Gastrocnemius medialis (tissue), 4 donors: ENCODE results near the gene TAF1D.

Experiments
- CTCF ChIP-seq, 5 experiments: fragments of 450-650 bp in 3 of 5; fragments of 200-600 bp in 2 of 5; sonication (generic) in 2 of 5; IDR thresholded peaks in 4 of 5; conservative IDR thresholded peaks in 1 of 5; 1 replicate in 4 of 5; 2 replicates in 1 of 5; pipeline ENCODE4 v1.5.1; 2016 to 2019; ENCODE audit warnings: antibody characterized with exemption in 5 of 5, mild to moderate bottlenecking in 3 of 5, moderate library complexity in 3 of 5
- POLR2A ChIP-seq, 2 donors: fragments of 450-650 bp; IDR thresholded peaks; one replicate each; pipeline ENCODE4 v1.6.1; 2017; ENCODE audit warnings: antibody characterized with exemption in 2 of 2, mild to moderate bottlenecking in 2 of 2, moderate library complexity in 2 of 2

GRCh38 chr11:93741094-93741881 is at the start of gene TAF1D, which contains the start of gene C11orf54:
- TF ChIP-seq POLR2A (IDR thresholded peaks at IDR 0.05), result peak; percentile 93 to 95
- TF ChIP-seq CTCF (IDR thresholded peaks at IDR 0.05 in 4 of 5, conservative IDR thresholded peaks at IDR 0.05 in 1 of 5), result peak in 3 of 5 experiments; percentile 6 to 17 (median 9)
